K562 (cell line): ENCODE results near the gene COL23A1. TPM values are rescaled to one million over a fixed set of nuclear protein-coding genes. Genes with fewer than 3 reads are reported as not detected.
A peak's percentile ranks its signal among the peaks of the same experiment; 100 is the strongest.

Experiments used
- BRD9 ChIP-seq: fragments of 450-650 bp; IDR thresholded peaks from 2 replicates; pipeline ENCODE4 v1.6.1; 2018; ENCODE audit warnings: low read depth; ENCODE audit not compliant: partially characterized antibody
- CHD2 ChIP-seq: IDR thresholded peaks from 2 replicates; pipeline ENCODE4 v1.6.1; 2011; ENCODE audit warnings: low read depth, low read length
- CREB1 ChIP-seq, 2 experiments: sonication (generic) in 1 of 2; formaldehyde crosslinking in 1 of 2; IDR thresholded peaks; 2 replicates each; pipeline versions ENCODE4 v1.6.1 to v1.8.0; 2012 to 2022; ENCODE audit warnings: inconsistent platforms in 1 of 2, mild to moderate bottlenecking in 1 of 2, missing genetic modification reagents in 1 of 2, moderate library complexity in 1 of 2
- HDAC6 ChIP-seq: IDR thresholded peaks from 2 replicates; pipeline ENCODE4 v1.6.1; 2012; ENCODE audit warnings: low read depth, mild to moderate bottlenecking, control low read depth, inconsistent platforms, low read length, moderate library complexity
- JUND ChIP-seq, 2 experiments: IDR thresholded peaks; 2 replicates in 1 of 2; 3 replicates in 1 of 2; pipeline ENCODE4 v1.6.1; 2011; ENCODE audit warnings: borderline replicate concordance in 2 of 2, low read depth in 2 of 2, low read length in 2 of 2, improper control_type of control experiment in 1 of 2, missing biosample characterization in 1 of 2, missing genetic modification characterization in 1 of 2, missing genetic modification reagents in 1 of 2
- KDM2B ChIP-seq: fragments of 250-450 bp; sonication (Bioruptor Pico); IDR thresholded peaks from 2 replicates; pipeline ENCODE4 v1.8.0; 2021; ENCODE audit warnings: mild to moderate bottlenecking, moderate library complexity
- LEF1 ChIP-seq: fragments of 450-650 bp; IDR thresholded peaks from 2 replicates; pipeline ENCODE4 v1.6.1; 2016; ENCODE audit warnings: mild to moderate bottlenecking
- PHB ChIP-seq: fragments of 250-450 bp; sonication (Bioruptor Pico); IDR thresholded peaks from 2 replicates; pipeline ENCODE4 v1.5.0; 2021
- PHF20 ChIP-seq: fragments of 450-650 bp; IDR thresholded peaks from 2 replicates; pipeline ENCODE4 v1.6.1; 2018; ENCODE audit not compliant: partially characterized antibody
- PHTF2 ChIP-seq: fragments of 250-450 bp; sonication (Bioruptor Pico); IDR thresholded peaks from 2 replicates; pipeline ENCODE4 v1.5.0; 2021; ENCODE audit warnings: mild to moderate bottlenecking
- POLR2H ChIP-seq: IDR thresholded peaks from 2 replicates; pipeline ENCODE4 v1.6.1; 2016; ENCODE audit warnings: missing genetic modification characterization, low read depth, mild to moderate bottlenecking, control low read depth, missing compliant biosample characterization, moderate library complexity
- SMAD2 ChIP-seq: fragments of 150-350 bp; IDR thresholded peaks from 2 replicates; pipeline ENCODE4 v1.6.1; 2014; ENCODE audit warnings: low read depth, mild to moderate bottlenecking, low read length
- SMAD3 ChIP-seq: fragments of 450-650 bp; formaldehyde crosslinking; conservative IDR thresholded peaks from 2 replicates; pipeline ENCODE4 v1.4.0; 2020; ENCODE audit warnings: mild to moderate bottlenecking
- UBTF ChIP-seq, 2 experiments: IDR thresholded peaks; 2 replicates each; pipeline ENCODE4 v1.6.1; 2012; ENCODE audit warnings: improper control_type of control experiment in 2 of 2, low read depth in 2 of 2, low read length in 2 of 2, borderline replicate concordance in 1 of 2
- USF2 ChIP-seq: sonication (generic); formaldehyde crosslinking; IDR thresholded peaks from 2 replicates; pipeline ENCODE4 v1.5.0; 2020; ENCODE audit warnings: missing genetic modification reagents
- ZMIZ1 ChIP-seq, 2 experiments: fragments of 150-350 bp in 1 of 2; IDR thresholded peaks; 2 replicates each; pipeline ENCODE4 v1.6.1; 2012 to 2016; ENCODE audit warnings: low read depth in 2 of 2, low read length in 2 of 2, mild to moderate bottlenecking in 1 of 2, moderate library complexity in 1 of 2
- ZNF134 ChIP-seq: fragments of 250-450 bp; sonication (Bioruptor Pico); conservative IDR thresholded peaks from 2 replicates; pipeline ENCODE4 v1.4.0; 2020
- ZNF224 ChIP-seq: sonication (generic); formaldehyde crosslinking; IDR thresholded peaks from 2 replicates; pipeline ENCODE4 v1.8.0; 2022; ENCODE audit warnings: mild to moderate bottlenecking, missing genetic modification reagents
- ZNF3 ChIP-seq: fragments of 250-450 bp; sonication (Bioruptor Pico); IDR thresholded peaks from 2 replicates; pipeline ENCODE4 v1.5.0; 2021; ENCODE audit warnings: mild to moderate bottlenecking, moderate library complexity
- ZNF717 ChIP-seq: fragments of 250-450 bp; sonication (Bioruptor Pico); IDR thresholded peaks from 2 replicates; pipeline ENCODE4 v1.5.0; 2021
- polyA plus RNA-seq, 8 experiments: library from polyadenylated mRNA; depleted of rRNA in 4 of 8; stranded (reverse) in 5 of 8; unstranded in 3 of 8; fragments of >200 nt; fragmentation: Nextera tagmentation in 2 of 8; fragmentation: Illumina TruSeq in 1 of 8; extraction: Ambion mirVana in 2 of 8; extraction: Trizol in 1 of 8; gene quantifications; 2 replicates each; pipeline versions ENCODE4 v1.2.1 to v1.2.3, GENCODE V29; 2011 to 2014; ENCODE audit warnings: inconsistent platforms in 1 of 8, missing spikeins in 1 of 8
- total RNA-seq, 7 experiments: library from RNA; depleted of rRNA in 6 of 7; stranded (reverse); fragments of >200 nt in 6 of 7; fragmentation: Illumina TruSeq in 2 of 7; extraction: Trizol in 2 of 7; gene quantifications; 2 replicates each; pipeline versions ENCODE4 v1.2.1 to v1.2.3, GENCODE V29; 2011 to 2021; ENCODE audit warnings: low replicate concordance in 1 of 7

Gene COL23A1
- total and polyA plus RNA-seq, 9 of the 15 experiments (the other 6 are each of a cell fraction or from before 2014, with no cell fraction given): 0.09 TPM; not detected in 8

- TF ChIP-seq ZMIZ1 (IDR thresholded peaks at IDR 0.05; ENCODE audit: low read depth in 2 of 2, low read length in 2 of 2) (no peak), BRD9 (no peak), HDAC6 (0 out of 2 replicates have a peak, but pooled peaks have one; percentile 16), PHF20 (no peak), UBTF (IDR thresholded peaks at IDR 0.05; ENCODE audit: borderline replicate concordance in 1 of 2, low read depth in 2 of 2, low read length in 2 of 2) (no peak; a peak in 1 of 4 replicates), SMAD2 (no peak), ZNF717 (no peak), USF2 (CRISPR knock-in tag) (no peak), POLR2H (tag) (no peak), ZNF3 (no peak), PHB (CRISPR knock-in tag) (no peak), ZNF134 (no peak), LEF1 (no peak), PHTF2 (CRISPR knock-in tag) (no peak), CREB1 (IDR thresholded peaks at IDR 0.05) (no peak), CREB1 (CRISPR knock-in tag; IDR thresholded peaks at IDR 0.05) (no peak), SMAD3 (CRISPR knock-in tag) (no peak), JUND (IDR thresholded peaks at IDR 0.05; ENCODE audit: borderline replicate concordance, low read depth, low read length) (no peak), JUND (tag; IDR thresholded peaks at IDR 0.05; ENCODE audit: borderline replicate concordance, low read depth, low read length) (no peak), KDM2B (no peak), ZNF224 (no peak), CHD2 (no peak)
These were observed at the start of gene COL23A1 (continued) for GRCh38 chr5:178590141-178590923.
